H1 (cell line): ENCODE results near the gene NT5C3B. TPM values are rescaled to one million over a fixed set of nuclear protein-coding genes. Genes with fewer than 3 reads are reported as not detected.

Experiments
- BACH1 ChIP-seq: IDR thresholded peaks from 2 replicates; pipeline ENCODE4 v1.6.1; 2012; ENCODE audit warnings: low read length, improper control_type of control experiment
- SAP30 ChIP-seq: fragments of 300-600 bp; sonication (generic); IDR thresholded peaks from 2 replicates; pipeline ENCODE4 v1.7.1; 2012; ENCODE audit warnings: low read length, moderate library complexity, mild to moderate bottlenecking, inconsistent platforms; ENCODE audit not compliant: insufficient read depth, insufficient replicate concordance
- SP1 ChIP-seq: IDR thresholded peaks from 2 replicates; pipeline ENCODE4 v1.6.1; 2011; ENCODE audit warnings: low read depth, low read length
- polyA plus RNA-seq, 7 experiments: library from polyadenylated mRNA; depleted of rRNA in 3 of 7; stranded (reverse) in 5 of 7; unstranded in 2 of 7; fragments of >200 nt in 5 of 7; fragments of 200-250 nt in 2 of 7; gene quantifications; 1 replicate in 5 of 7; 2 replicates in 1 of 7; 4 replicates in 1 of 7; pipeline versions ENCODE4 v1.2.1 to v1.2.3, GENCODE V29; 2011 to 2013; ENCODE audit warnings: missing spikeins in 2 of 7, mixed read lengths in 2 of 7
- total RNA-seq: library from RNA; stranded (reverse); fragmentation: NEBNext Ultra II Directional; extraction: Animal tissue kit (Norgen Biotek cat#: 25700); gene quantifications from 2 replicates; pipeline ENCODE4 v1.2.1, GENCODE V29; 2021
- TF ChIP-seq, protein P1 (sequence below): IDR thresholded peaks from 2 replicates; pipeline ENCODE4 v1.6.1; 2012; ENCODE audit warnings: low read length, inconsistent platforms

Gene NT5C3B
- total and polyA plus RNA-seq, 2 of the 8 experiments (the other 6 are each of a cell fraction or from before 2014, with no cell fraction given): 68.7 to 94.5 TPM

DNA sequence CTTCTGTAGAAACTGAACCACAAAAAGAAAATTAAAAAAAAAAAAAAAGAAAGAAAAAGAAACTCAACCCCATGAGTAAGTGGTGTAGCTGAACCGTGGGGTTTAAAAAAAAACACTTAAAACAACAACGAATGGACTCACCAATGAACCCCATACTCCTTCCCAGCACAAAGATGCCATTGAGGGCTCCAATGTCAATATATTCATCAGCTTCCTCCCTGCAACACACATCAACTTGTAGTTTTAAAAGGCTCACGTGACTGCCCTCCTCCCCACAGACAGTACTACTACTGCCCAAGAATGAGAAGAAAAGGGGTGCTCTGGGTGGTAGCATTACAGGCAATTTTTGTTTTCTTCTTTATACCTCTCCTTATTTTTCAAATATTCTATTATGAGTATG lies 32.5 kb upstream of the NT5C3B start (continued):
- TF ChIP-seq, protein P1, sequence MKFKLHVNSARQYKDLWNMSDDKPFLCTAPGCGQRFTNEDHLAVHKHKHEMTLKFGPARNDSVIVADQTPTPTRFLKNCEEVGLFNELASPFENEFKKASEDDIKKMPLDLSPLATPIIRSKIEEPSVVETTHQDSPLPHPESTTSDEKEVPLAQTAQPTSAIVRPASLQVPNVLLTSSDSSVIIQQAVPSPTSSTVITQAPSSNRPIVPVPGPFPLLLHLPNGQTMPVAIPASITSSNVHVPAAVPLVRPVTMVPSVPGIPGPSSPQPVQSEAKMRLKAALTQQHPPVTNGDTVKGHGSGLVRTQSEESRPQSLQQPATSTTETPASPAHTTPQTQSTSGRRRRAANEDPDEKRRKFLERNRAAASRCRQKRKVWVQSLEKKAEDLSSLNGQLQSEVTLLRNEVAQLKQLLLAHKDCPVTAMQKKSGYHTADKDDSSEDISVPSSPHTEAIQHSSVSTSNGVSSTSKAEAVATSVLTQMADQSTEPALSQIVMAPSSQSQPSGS: no peak
- TF ChIP-seq SP1 (no peak), BACH1 (no peak), SAP30 (no peak)
